Activated CD8-positive, alpha-beta T cell treated with anti-CD3 and anti-CD28 coated beads for 36 hours (primary cell): ENCODE measurements around the gene DDRGK1. TPM values are rescaled to one million over a fixed set of nuclear protein-coding genes. Genes with fewer than 3 reads are reported as not detected.

ENCODE experiments used
- ATAC-seq: fragments of 200-7000 bp; cut with Tn5 transposase; one replicate; pipeline ENCODE4 v1.10.0; 2021; ENCODE audit warnings: mild to moderate bottlenecking, moderate library complexity
- CTCF ChIA-PET: fragments of 350-600 bp; sonication (Branson Sonifier 250); formaldehyde crosslinking; loops from one replicate; lab custom pipeline; 2021; ENCODE audit warnings: antibody characterized with exemption; lab: Charles Lee
- POLR2A ChIA-PET: fragments of 350-600 bp; sonication (Branson Sonifier 250); formaldehyde crosslinking; loops from one replicate; lab custom pipeline; 2021; ENCODE audit warnings: antibody characterized with exemption; lab: Charles Lee
- DNase-seq: peaks from one replicate; pipeline ENCODE4 v3.0.0-alpha.2; 2020
- H3K27ac Mint-ChIP-seq: one replicate; pipeline ENCODE4 v1.8.0; 2021; ENCODE audit warnings: mild to moderate bottlenecking, mixed read lengths
- H3K27me3 Mint-ChIP-seq: one replicate; pipeline ENCODE4 v1.8.0; 2021; ENCODE audit warnings: mixed read lengths
- H3K36me3 Mint-ChIP-seq: one replicate; pipeline ENCODE4 v1.8.0; 2021; ENCODE audit warnings: low read depth, mixed read lengths
- H3K4me1 Mint-ChIP-seq: one replicate; pipeline ENCODE4 v1.8.0; 2021; ENCODE audit warnings: low read depth, mixed read lengths
- H3K4me3 Mint-ChIP-seq: one replicate; pipeline ENCODE4 v1.8.0; 2021; ENCODE audit warnings: mild to moderate bottlenecking, moderate library complexity, mixed read lengths
- H3K9me3 Mint-ChIP-seq: one replicate; pipeline ENCODE4 v1.8.0; 2021; ENCODE audit warnings: mixed read lengths
- CTCF ChIP-seq: fragments of 200-600 bp; IDR thresholded peaks from one replicate; pipeline ENCODE4 v1.8.0; 2022; ENCODE audit warnings: antibody characterized with exemption, mild to moderate bottlenecking
- intact Hi-C: fragments of 100-400 bp; cut with micrococcal nuclease; formaldehyde crosslinking; loops from one replicate; pipeline ENCODE4 v1.10.0; 2022
- total RNA-seq, 2 experiments: library from RNA; stranded (reverse); gene quantifications; one replicate each; pipeline ENCODE4 v1.2.3, GENCODE V29; 2021

Gene DDRGK1
- total RNA-seq, 2 experiments from 2014 or later, result 50.1 to 54.1 TPM

- TF ChIP-seq CTCF, result no peak
- Mint-ChIP-seq H3K27ac (no peak overlapping the region), H3K36me3 (peaks cover 39% of the 10 kb centered on the region), H3K4me3 (no peak overlapping the region), H3K27me3 (no peaks in the 10 kb centered on the region), H3K9me3 (no peaks in the 10 kb centered on the region), H3K4me1 (peaks cover 57% of the 10 kb centered on the region)
- ChIA-PET POLR2A (interaction anchor here (1.0 kb wide), 1 partner anchor 8 kb away, joined by 3 read pairs; no protein-coding TSS in a partner anchor), CTCF (interaction anchor here (1.3 kb wide), 1 partner anchor 68 kb away, joined by 3 read pairs; no protein-coding TSS in a partner anchor)
- DNase-seq (no peak), ATAC-seq (no peak)
- intact Hi-C loops, result no loop called here
These were observed 53.6 kb downstream of the DDRGK1 start for GRCh38 chr20:3150908-3151307.

- H3K9me3 Mint-ChIP-seq, result peaks cover 2% of the 10 kb centered on the region
- intact Hi-C loops, result no loop called here
- TF ChIP-seq CTCF, result no peak
- H3K4me1 Mint-ChIP-seq, result peaks cover 39% of the 10 kb centered on the region
- POLR2A ChIA-PET, result interaction anchor here (0.6 to 0.8 kb wide), 2 partner anchors 10 to 301 kb away, joined by 3 to 4 read pairs; no protein-coding TSS in a partner anchor
- no peak overlapping the region for H3K27ac Mint-ChIP-seq
- CTCF ChIA-PET, result no interaction called here
- H3K36me3 Mint-ChIP-seq, result peaks cover 35% of the 10 kb centered on the region
- no peaks in the 10 kb centered on the region for H3K27me3 Mint-ChIP-seq
- ATAC-seq (no peak), DNase-seq (no peak)
- H3K4me3 Mint-ChIP-seq, result no peak overlapping the region
These were observed 57.6 kb downstream of the DDRGK1 start for GRCh38 chr20:3146732-3147341.

GRCh38 chr20:3141757-3142156, 62.7 kb downstream of the DDRGK1 start:
- Mint-ChIP-seq H3K4me1 (peaks cover 22% of the 10 kb centered on the region), H3K27ac (no peak overlapping the region), H3K9me3 (peaks cover 2% of the 10 kb centered on the region), H3K27me3 (no peaks in the 10 kb centered on the region), H3K4me3 (no peak overlapping the region), H3K36me3 (peaks cover 11% of the 10 kb centered on the region)
- TF ChIP-seq CTCF, result no peak
- ATAC-seq, result no peak
- no peak for DNase-seq
- POLR2A ChIA-PET, result no interaction called here
- CTCF ChIA-PET, result no interaction called here
- intact Hi-C loops, result no loop called here

Other genes with a start within 250 kb of the DDRGK1 start
- gene GNRH2, start 161.1 kb downstream of the DDRGK1 start, total RNA-seq, result under 1 TPM; 0.36 to 0.85 TPM
- 10 to 100 TPM; 63.6 to 70.0 TPM for gene MRPS26, start 158.6 kb downstream of the DDRGK1 start, total RNA-seq
- not detected for gene OXT, start 133.1 kb downstream of the DDRGK1 start, total RNA-seq
- gene AVP, start 120.0 kb downstream of the DDRGK1 start, total RNA-seq, result not detected
- gene FASTKD5, start 44.8 kb downstream of the DDRGK1 start, total RNA-seq, result 10 to 100 TPM; 17.3 to 18.1 TPM
- gene UBOX5, start 44.8 kb downstream of the DDRGK1 start, total RNA-seq, result 1 to 10 TPM; 5.0 to 6.9 TPM
- gene LZTS3, start 31.1 kb downstream of the DDRGK1 start, total RNA-seq, result 1 to 10 TPM; 1.3 to 1.4 TPM
- gene ITPA, start 4.8 kb upstream of the DDRGK1 start, total RNA-seq, result 10 to 100 TPM; 56.3 to 66.9 TPM
- gene SLC4A11, start 34.5 kb upstream of the DDRGK1 start, total RNA-seq, result 1 to 10 TPM; 1.8 to 2.8 TPM
- 1 to 10 TPM; 1.4 to 1.7 TPM for gene DNAAF9, start 203.0 kb upstream of the DDRGK1 start, total RNA-seq